HG02610 (cell line): ENCODE results near the gene AMPD1.

Experiments
- ATAC-seq: cut with Tn5 transposase; IDR thresholded peaks from one replicate; pipeline ENCODE4 v1.9.1; 2021; ENCODE audit warnings: mild to moderate bottlenecking, moderate library complexity; ENCODE audit not compliant: unreplicated experiment

AMPD1 gene

DNA sequence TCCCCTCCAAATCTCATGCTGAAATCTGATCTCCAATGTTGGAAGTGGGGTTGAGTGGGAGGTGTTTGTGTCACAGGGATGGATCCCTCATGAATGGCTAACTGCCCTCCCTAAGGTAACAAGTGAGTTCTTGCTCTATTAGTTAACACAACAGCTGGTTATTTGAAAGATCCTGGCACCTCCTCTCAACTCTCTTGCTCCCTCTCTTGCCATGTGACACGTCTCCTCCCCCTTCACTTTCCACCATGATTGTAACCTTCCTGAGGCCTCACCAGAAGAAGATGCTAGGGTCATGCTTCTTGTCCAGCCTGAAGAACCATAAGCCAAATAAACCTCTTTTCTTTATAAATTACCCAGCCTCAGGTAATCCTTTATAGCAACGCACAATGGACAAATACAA lies 54.0 kb downstream of the AMPD1 start:
- ATAC-seq, result no peak

DNA sequence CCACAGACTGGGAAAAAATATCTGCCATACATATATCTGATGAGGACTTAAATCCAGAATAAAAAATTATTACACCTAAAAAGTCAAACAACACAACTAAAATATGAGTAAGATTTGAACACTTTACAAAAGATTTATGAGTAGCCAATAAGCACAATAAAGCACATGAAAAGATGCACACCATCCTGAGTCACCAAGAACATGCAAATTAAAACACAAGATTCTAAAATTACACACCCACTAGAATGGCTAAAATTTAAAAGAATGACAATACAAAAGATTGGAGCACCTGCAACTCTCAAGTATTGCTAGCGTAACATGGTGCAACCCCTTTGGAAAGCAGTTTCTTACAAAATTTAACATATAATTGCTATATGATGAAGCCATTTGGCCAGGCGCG lies 56.4 kb downstream of the AMPD1 start:
- no peak for ATAC-seq

GRCh38 chr1:114632427-114632826 lies 62.9 kb downstream of the AMPD1 start:
- no peak for ATAC-seq

DNA sequence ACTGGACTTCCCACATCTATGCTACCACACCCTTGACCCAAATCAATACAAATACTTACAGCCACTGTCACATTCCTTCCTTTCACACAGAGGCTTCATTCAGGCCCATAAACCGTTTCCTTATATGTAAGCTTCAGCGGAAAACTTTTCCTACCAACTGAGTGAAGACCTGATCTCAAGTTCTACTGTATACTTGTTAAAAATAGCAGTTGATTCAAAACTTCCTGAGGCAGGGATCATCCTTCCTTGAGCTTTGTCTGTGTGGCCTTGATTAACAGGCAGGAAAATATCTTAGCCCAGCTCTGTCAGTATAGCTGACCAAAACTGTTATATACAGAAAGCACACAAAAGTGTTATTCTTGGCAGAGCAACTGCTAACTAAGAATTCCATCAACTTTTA lies 68.2 kb downstream of the AMPD1 start:
- ATAC-seq, result no peak

GRCh38 chr1:114623364-114623763 lies 72.0 kb downstream of the AMPD1 start:
- ATAC-seq, result no peak
